H1 (cell line): ENCODE measurements around the gene CDKL5. TPM values are rescaled to one million over a fixed set of nuclear protein-coding genes. Genes with fewer than 3 reads are reported as not detected.

Source experiments
- CREB1 ChIP-seq: IDR thresholded peaks from 2 replicates; pipeline ENCODE4 v1.6.1; 2012; ENCODE audit warnings: inconsistent platforms
- MAFK ChIP-seq: IDR thresholded peaks from 2 replicates; pipeline ENCODE4 v1.6.1; 2012; ENCODE audit warnings: low read depth, mild to moderate bottlenecking, improper control_type of control experiment, low read length
- polyA plus RNA-seq, 7 experiments: library from polyadenylated mRNA; depleted of rRNA in 3 of 7; stranded (reverse) in 5 of 7; unstranded in 2 of 7; fragments of >200 nt in 5 of 7; fragments of 200-250 nt in 2 of 7; gene quantifications; 1 replicate in 5 of 7; 2 replicates in 1 of 7; 4 replicates in 1 of 7; pipeline versions ENCODE4 v1.2.1 to v1.2.3, GENCODE V29; 2011 to 2013; ENCODE audit warnings: missing spikeins in 2 of 7, mixed read lengths in 2 of 7
- total RNA-seq: library from RNA; stranded (reverse); fragmentation: NEBNext Ultra II Directional; extraction: Animal tissue kit (Norgen Biotek cat#: 25700); gene quantifications from 2 replicates; pipeline ENCODE4 v1.2.1, GENCODE V29; 2021

Gene CDKL5
- total and polyA plus RNA-seq, 2 of the 8 experiments (the other 6 are each of a cell fraction or from before 2014, with no cell fraction given): 5.5 to 15.6 TPM

DNA sequence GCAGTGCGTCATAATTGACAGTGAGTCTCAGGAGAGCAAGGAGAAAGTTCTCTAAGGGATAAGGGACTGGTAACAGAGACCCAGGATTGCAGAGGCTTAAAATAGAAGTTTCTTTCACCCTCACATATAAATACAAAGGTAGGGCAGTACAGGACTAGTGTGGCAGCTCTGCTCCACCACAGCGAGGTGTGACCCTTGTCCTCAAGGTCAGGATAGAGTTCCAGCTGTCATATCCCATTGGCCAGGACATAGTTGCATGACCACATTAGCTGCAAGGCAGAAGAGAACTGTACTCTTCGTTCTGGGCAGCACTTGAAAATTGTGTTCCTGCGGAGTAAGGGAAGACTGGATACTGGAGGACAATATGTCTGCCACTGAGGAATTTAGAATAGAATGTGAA is 152.0 kb downstream of the CDKL5 start (continued):
- TF ChIP-seq MAFK: no peak
- no peak for TF ChIP-seq CREB1
